Measurements from ENCODE around the gene FXYD2. TPM values are rescaled to one million over a fixed set of nuclear protein-coding genes. Genes with fewer than 3 reads are reported as not detected.

FXYD2 gene
- total and polyA plus RNA-seq, 10 of the 15 experiments (the other 5 are each of a cell fraction or from before 2014, with no cell fraction given): 1.2 to 4.5 (median 2.4) TPM

GRCh38 chr11:117814766-117815261 lies 9.7 kb downstream of the FXYD2 start (continued):
- TF ChIP-seq, protein P1, sequence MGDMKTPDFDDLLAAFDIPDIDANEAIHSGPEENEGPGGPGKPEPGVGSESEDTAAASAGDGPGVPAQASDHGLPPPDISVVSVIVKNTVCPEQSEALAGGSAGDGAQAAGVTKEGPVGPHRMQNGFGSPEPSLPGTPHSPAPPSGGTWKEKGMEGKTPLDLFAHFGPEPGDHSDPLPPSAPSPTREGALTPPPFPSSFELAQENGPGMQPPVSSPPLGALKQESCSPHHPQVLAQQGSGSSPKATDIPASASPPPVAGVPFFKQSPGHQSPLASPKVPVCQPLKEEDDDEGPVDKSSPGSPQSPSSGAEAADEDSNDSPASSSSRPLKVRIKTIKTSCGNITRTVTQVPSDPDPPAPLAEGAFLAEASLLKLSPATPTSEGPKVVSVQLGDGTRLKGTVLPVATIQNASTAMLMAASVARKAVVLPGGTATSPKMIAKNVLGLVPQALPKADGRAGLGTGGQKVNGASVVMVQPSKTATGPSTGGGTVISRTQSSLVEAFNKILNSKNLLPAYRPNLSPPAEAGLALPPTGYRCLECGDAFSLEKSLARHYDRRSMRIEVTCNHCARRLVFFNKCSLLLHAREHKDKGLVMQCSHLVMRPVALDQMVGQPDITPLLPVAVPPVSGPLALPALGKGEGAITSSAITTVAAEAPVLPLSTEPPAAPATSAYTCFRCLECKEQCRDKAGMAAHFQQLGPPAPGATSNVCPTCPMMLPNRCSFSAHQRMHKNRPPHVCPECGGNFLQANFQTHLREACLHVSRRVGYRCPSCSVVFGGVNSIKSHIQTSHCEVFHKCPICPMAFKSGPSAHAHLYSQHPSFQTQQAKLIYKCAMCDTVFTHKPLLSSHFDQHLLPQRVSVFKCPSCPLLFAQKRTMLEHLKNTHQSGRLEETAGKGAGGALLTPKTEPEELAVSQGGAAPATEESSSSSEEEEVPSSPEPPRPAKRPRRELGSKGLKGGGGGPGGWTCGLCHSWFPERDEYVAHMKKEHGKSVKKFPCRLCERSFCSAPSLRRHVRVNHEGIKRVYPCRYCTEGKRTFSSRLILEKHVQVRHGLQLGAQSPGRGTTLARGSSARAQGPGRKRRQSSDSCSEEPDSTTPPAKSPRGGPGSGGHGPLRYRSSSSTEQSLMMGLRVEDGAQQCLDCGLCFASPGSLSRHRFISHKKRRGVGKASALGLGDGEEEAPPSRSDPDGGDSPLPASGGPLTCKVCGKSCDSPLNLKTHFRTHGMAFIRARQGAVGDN (IDR thresholded peaks at IDR 0.05): peak; percentile 95
- TF ChIP-seq, protein P2, sequence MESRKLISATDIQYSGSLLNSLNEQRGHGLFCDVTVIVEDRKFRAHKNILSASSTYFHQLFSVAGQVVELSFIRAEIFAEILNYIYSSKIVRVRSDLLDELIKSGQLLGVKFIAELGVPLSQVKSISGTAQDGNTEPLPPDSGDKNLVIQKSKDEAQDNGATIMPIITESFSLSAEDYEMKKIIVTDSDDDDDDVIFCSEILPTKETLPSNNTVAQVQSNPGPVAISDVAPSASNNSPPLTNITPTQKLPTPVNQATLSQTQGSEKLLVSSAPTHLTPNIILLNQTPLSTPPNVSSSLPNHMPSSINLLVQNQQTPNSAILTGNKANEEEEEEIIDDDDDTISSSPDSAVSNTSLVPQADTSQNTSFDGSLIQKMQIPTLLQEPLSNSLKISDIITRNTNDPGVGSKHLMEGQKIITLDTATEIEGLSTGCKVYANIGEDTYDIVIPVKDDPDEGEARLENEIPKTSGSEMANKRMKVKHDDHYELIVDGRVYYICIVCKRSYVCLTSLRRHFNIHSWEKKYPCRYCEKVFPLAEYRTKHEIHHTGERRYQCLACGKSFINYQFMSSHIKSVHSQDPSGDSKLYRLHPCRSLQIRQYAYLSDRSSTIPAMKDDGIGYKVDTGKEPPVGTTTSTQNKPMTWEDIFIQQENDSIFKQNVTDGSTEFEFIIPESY (IDR thresholded peaks at IDR 0.05): no peak
- TF ChIP-seq KAT2A (conservative IDR thresholded peaks at IDR 0.05; ENCODE audit: control insufficient read depth, low read depth, low read length) (no peak), POU2F2 (IDR thresholded peaks at IDR 0.05; ENCODE audit: borderline replicate concordance, low read depth, low read length) (no peak; the same call in 2 of the 3 replicates), RELA (IDR thresholded peaks at IDR 0.05; ENCODE audit: borderline replicate concordance, partially characterized antibody) (peak; percentile 13), TBL1XR1 (IDR thresholded peaks at IDR 0.05; ENCODE audit: low read depth, low read length) (peak; percentile 87), NFYB (IDR thresholded peaks at IDR 0.05; ENCODE audit: insufficient read depth, low read depth, low read length) (no peak), RBBP5 (conservative IDR thresholded peaks at IDR 0.05) (no peak), CREB1 (IDR thresholded peaks at IDR 0.05; ENCODE audit: low read depth) (no peak), YY1 (IDR thresholded peaks at IDR 0.05; ENCODE audit: low read depth, low read length) (peak; percentile 40; the same call in 1 of the 2 replicates), RAD21 (IDR thresholded peaks at IDR 0.05; ENCODE audit: insufficient read depth, low read depth, low read length) (no peak), NR2F1 (conservative IDR thresholded peaks at IDR 0.05) (0 out of 2 replicates have a peak, but pooled peaks have one; percentile 5), NR2C2 (IDR thresholded peaks at IDR 0.05; ENCODE audit: borderline replicate concordance, control insufficient read depth, insufficient read length, low read depth) (no peak), ZZZ3 (IDR thresholded peaks at IDR 0.05; ENCODE audit: control insufficient read depth, insufficient read length, low read depth) (no peak), CEBPB (IDR thresholded peaks at IDR 0.05; ENCODE audit: borderline replicate concordance in 1 of 2, low read depth in 2 of 2, low read length in 2 of 2) (no peak), IKZF2 (IDR thresholded peaks at IDR 0.05) (peak in 1 of 2 experiments; percentile 28; a peak in 2 of 4 replicates), USF1 (IDR thresholded peaks at IDR 0.05; ENCODE audit: borderline replicate concordance, extremely low read length, insufficient read depth, low read depth, low read length) (no peak), BRCA1 (IDR thresholded peaks at IDR 0.05; ENCODE audit: low read depth, low read length) (no peak), RB1 (IDR thresholded peaks at IDR 0.05; ENCODE audit: borderline replicate concordance) (no peak; the same call in 1 of the 2 replicates), ZNF207 (IDR thresholded peaks at IDR 0.05; ENCODE audit: borderline replicate concordance) (0 out of 2 replicates have a peak, but pooled peaks have one; percentile 53)
- TF ChIP-seq, protein P3, sequence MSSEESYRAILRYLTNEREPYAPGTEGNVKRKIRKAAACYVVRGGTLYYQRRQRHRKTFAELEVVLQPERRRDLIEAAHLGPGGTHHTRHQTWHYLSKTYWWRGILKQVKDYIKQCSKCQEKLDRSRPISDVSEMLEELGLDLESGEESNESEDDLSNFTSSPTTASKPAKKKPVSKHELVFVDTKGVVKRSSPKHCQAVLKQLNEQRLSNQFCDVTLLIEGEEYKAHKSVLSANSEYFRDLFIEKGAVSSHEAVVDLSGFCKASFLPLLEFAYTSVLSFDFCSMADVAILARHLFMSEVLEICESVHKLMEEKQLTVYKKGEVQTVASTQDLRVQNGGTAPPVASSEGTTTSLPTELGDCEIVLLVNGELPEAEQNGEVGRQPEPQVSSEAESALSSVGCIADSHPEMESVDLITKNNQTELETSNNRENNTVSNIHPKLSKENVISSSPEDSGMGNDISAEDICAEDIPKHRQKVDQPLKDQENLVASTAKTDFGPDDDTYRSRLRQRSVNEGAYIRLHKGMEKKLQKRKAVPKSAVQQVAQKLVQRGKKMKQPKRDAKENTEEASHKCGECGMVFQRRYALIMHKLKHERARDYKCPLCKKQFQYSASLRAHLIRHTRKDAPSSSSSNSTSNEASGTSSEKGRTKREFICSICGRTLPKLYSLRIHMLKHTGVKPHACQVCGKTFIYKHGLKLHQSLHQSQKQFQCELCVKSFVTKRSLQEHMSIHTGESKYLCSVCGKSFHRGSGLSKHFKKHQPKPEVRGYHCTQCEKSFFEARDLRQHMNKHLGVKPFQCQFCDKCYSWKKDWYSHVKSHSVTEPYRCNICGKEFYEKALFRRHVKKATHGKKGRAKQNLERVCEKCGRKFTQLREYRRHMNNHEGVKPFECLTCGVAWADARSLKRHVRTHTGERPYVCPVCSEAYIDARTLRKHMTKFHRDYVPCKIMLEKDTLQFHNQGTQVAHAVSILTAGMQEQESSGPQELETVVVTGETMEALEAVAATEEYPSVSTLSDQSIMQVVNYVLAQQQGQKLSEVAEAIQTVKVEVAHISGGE (CRISPR knock-in tag; IDR thresholded peaks at IDR 0.05): no peak
